ENCODE data around the gene ANXA2R. TPM values are rescaled to one million over a fixed set of nuclear protein-coding genes. Genes with fewer than 3 reads are reported as not detected.

ANXA2R gene
- total RNA-seq, 1 experiment from 2014 or later, result 0.98 TPM

DNA sequence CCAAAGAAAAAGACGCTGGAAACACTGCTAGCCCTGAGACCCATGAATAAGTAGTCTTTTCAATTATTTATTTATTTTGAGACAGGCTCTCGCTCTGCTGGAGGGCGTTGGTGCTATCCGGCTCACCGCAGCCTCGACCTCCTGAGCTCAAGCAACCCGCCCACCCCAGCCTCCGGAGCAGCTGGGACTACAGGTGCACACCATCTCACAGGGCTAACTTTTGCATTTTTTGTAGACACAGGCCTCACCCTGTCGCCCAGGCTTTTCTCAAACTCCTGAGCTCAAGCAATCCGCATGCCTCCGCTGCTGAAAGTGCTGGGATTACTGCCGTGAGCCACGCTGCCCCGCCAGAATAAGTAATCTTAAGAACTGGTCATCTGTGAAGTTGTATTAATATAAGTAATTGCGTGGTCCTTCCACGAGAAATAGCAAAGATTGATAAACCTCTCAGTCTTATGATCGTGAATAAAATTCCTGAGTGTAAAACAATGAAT, 1.6 kb downstream of the ANXA2R start:
- TF ChIP-seq, protein P1, sequence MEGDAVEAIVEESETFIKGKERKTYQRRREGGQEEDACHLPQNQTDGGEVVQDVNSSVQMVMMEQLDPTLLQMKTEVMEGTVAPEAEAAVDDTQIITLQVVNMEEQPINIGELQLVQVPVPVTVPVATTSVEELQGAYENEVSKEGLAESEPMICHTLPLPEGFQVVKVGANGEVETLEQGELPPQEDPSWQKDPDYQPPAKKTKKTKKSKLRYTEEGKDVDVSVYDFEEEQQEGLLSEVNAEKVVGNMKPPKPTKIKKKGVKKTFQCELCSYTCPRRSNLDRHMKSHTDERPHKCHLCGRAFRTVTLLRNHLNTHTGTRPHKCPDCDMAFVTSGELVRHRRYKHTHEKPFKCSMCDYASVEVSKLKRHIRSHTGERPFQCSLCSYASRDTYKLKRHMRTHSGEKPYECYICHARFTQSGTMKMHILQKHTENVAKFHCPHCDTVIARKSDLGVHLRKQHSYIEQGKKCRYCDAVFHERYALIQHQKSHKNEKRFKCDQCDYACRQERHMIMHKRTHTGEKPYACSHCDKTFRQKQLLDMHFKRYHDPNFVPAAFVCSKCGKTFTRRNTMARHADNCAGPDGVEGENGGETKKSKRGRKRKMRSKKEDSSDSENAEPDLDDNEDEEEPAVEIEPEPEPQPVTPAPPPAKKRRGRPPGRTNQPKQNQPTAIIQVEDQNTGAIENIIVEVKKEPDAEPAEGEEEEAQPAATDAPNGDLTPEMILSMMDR (IDR thresholded peaks at IDR 0.05; ENCODE audit: unreplicated experiment), result no peak
- POLR2A ChIA-PET, result interaction anchor here (1.2 kb wide), 1 partner anchor 27 kb away, joined by 4 read pairs; no protein-coding TSS in a partner anchor
- CTCF ChIA-PET, result interaction anchor here (0.5 to 1.5 kb wide), 5 partner anchors 20 to 551 kb away, joined by 3 to 4 read pairs (median 3); no protein-coding TSS in a partner anchor
- Mint-ChIP-seq H3K4me1 (ENCODE audit: insufficient read depth, unreplicated experiment) (no peaks in the 10 kb centered on the region), H3K4me3 (ENCODE audit: unreplicated experiment) (no peak overlapping the region), H3K27ac (ENCODE audit: low read depth, unreplicated experiment) (no peak overlapping the region), H3K27me3 (ENCODE audit: insufficient read depth, unreplicated experiment) (no peaks in the 10 kb centered on the region), H3K9me3 (ENCODE audit: unreplicated experiment) (no peaks in the 10 kb centered on the region), H3K36me3 (ENCODE audit: insufficient read depth, unreplicated experiment) (peaks cover 16% of the 10 kb centered on the region)
- intact Hi-C loops (cut with micrococcal nuclease), result no loop called here
- no TSS peak for BruUV-seq (replicated peaks)
- no peak for DNase-seq (ENCODE audit: unreplicated experiment)

DNA sequence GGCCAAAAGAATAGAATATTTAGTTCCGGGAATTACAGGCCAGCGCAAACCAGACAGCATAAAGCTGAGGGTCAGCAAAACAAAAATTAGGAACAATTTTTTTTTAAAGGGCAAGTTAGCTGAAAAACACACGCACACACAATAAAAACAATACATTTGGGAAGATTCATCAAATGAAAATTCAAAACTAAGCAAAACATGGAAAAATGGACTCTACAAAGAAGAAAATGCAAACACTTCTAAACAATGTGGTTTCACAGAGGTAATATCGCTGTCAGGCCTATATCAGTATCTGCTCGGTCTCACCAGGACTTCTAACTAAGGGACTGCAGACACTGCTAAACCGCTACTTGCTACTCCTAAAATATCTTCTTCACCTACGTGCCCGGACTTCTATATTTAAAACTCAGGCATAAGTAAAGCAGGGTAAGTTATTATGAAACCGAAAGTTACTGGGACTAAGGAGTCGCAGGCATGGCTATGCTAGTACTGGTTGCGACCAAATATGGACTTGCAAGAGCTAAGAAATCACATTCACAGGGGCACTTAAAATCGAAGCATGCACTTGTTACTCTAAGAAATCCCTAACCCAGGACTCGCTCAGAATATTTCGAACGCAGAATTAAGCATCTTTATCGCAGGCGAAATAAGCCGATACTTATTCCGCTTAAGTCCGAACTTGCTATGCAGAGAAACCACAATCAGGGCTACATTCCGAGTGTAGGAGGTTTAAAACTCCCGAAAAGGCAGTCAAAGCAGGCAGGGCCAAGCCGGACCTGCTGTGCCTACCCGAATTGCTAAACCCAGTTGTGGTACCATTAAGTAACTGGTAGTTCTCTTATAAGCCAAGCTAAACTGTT, 2.3 kb downstream of the ANXA2R start:
- H3K27me3 Mint-ChIP-seq (ENCODE audit: insufficient read depth, unreplicated experiment), result no peaks in the 10 kb centered on the region
- no peaks in the 10 kb centered on the region for H3K9me3 Mint-ChIP-seq (ENCODE audit: unreplicated experiment)
- intact Hi-C loops (cut with micrococcal nuclease), result no loop called here
- no TSS peak for BruUV-seq (replicated peaks)
- CTCF ChIA-PET, result interaction anchor here (0.6 to 1.5 kb wide), 4 partner anchors 19 to 129 kb away, joined by 3 to 4 read pairs (median 4); no protein-coding TSS in a partner anchor
- POLR2A ChIA-PET, result interaction anchor here (1.2 kb wide), 1 partner anchor 27 kb away, joined by 4 read pairs; no protein-coding TSS in a partner anchor
- TF ChIP-seq, protein P1 (IDR thresholded peaks at IDR 0.05; ENCODE audit: unreplicated experiment), result no peak
- no peak overlapping the region for H3K4me3 Mint-ChIP-seq (ENCODE audit: unreplicated experiment)
- H3K4me1 Mint-ChIP-seq (ENCODE audit: insufficient read depth, unreplicated experiment), result no peaks in the 10 kb centered on the region
- no peak overlapping the region for H3K27ac Mint-ChIP-seq (ENCODE audit: low read depth, unreplicated experiment)
- DNase-seq (ENCODE audit: unreplicated experiment), result no peak
- H3K36me3 Mint-ChIP-seq (ENCODE audit: insufficient read depth, unreplicated experiment), result peaks cover 16% of the 10 kb centered on the region

DNA sequence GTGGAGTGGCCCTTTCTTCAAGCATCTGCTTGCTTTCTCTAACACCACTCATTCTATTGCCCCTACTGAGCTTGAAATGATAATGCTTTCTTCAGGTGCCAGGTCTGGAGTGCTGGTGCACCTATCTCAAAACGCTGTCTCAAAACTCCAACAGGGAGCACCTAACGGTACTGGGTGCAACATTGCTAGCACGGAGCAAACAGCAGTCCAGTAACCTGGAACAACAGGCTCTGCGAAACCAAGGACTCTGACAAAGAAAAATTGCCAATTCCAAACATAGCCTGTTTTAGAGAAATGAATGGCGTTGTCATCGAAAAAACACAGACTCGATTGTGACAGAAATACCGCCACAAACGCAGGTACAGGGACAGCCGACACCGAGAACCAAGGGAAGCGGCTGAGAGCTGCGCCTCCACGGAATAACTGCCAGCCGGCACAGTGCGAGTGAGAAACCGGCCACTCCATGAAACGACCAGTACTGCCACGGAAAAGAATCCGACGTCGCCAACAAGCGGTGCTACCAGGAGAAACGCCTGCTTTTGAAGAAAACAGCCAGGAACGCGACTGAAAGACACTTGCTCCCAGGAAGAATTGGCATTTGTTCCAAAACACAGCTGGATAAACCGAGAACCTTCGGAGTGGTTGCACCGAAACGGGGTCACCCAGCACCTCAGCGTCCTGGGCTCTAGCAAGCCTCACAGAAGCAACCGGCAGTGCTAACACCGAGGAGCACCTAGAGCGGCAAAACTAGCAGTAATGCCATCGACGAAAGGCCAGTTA, 3.1 kb downstream of the ANXA2R start:
- no peak for DNase-seq (ENCODE audit: unreplicated experiment)
- TF ChIP-seq, protein P1 (IDR thresholded peaks at IDR 0.05; ENCODE audit: unreplicated experiment), result no peak
- Mint-ChIP-seq H3K9me3 (ENCODE audit: unreplicated experiment) (no peaks in the 10 kb centered on the region), H3K4me3 (ENCODE audit: unreplicated experiment) (no peak overlapping the region), H3K36me3 (ENCODE audit: insufficient read depth, unreplicated experiment) (peaks cover 9% of the 10 kb centered on the region), H3K27ac (ENCODE audit: low read depth, unreplicated experiment) (no peak overlapping the region), H3K27me3 (ENCODE audit: insufficient read depth, unreplicated experiment) (no peaks in the 10 kb centered on the region), H3K4me1 (ENCODE audit: insufficient read depth, unreplicated experiment) (no peaks in the 10 kb centered on the region)
- intact Hi-C loops (cut with micrococcal nuclease), result no loop called here
- no TSS peak for BruUV-seq (replicated peaks)
- ChIA-PET POLR2A (no interaction called here), CTCF (interaction anchor here (0.6 to 1.0 kb wide), 3 partner anchors 27 to 70 kb away, joined by 3 read pairs; no protein-coding TSS in a partner anchor)

DNA sequence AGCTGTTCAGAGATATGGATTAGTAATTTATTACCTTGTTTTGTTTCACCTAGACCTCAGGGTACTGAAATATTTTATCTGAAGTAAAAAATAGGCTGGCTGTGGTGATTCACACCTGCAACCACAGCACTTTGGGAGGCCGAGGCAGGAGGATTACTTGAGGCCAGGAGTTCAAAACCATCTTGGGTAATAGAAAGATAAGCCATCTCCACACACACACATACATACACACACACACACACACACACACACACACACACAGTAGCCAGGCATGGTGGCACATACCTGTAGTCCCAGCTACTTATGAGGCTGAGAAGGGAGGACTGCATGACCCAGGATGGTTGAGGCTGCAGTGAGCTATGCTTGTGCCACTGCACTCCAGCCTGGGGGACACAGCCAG, 3.7 kb downstream of the ANXA2R start:
- Mint-ChIP-seq H3K9me3 (ENCODE audit: unreplicated experiment) (no peaks in the 10 kb centered on the region), H3K36me3 (ENCODE audit: insufficient read depth, unreplicated experiment) (peaks cover 6% of the 10 kb centered on the region), H3K4me1 (ENCODE audit: insufficient read depth, unreplicated experiment) (no peaks in the 10 kb centered on the region), H3K27ac (ENCODE audit: low read depth, unreplicated experiment) (no peak overlapping the region), H3K4me3 (ENCODE audit: unreplicated experiment) (no peak overlapping the region), H3K27me3 (ENCODE audit: insufficient read depth, unreplicated experiment) (no peaks in the 10 kb centered on the region)
- ChIA-PET POLR2A (no interaction called here), CTCF (interaction anchor here (0.7 kb wide), 2 partner anchors 37 to 60 kb away, joined by 3 read pairs; no protein-coding TSS in a partner anchor)
- TF ChIP-seq, protein P1 (IDR thresholded peaks at IDR 0.05; ENCODE audit: unreplicated experiment), result no peak
- no TSS peak for BruUV-seq (replicated peaks)
- intact Hi-C loops (cut with micrococcal nuclease), result no loop called here
- no peak for DNase-seq (ENCODE audit: unreplicated experiment)
